Measurements from ENCODE around the gene SLC25A38.

Gene SLC25A38

DNA sequence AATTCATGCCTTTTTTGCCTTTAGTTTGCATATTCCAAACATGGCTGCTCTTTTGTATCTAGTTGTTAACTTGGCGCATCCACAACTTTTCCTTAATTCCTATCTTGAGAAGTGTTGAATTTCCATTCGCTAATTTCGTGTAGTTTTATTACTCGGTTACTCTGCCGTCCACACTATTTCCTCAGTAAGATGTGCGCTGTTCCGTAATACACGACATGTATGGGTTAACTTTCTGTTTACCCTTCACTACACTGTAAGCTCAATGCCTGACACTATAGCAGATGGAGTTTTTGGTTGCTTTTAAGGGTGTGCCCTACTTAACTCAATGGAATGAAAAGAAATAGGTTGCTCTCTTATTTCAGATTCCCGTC lies 24.1 kb downstream of the SLC25A38 start:
- Histone ChIP-seq H3K9ac (ENCODE audit: low read depth, low read length, poor library complexity) (no peak overlapping the region), H3K4me3 (ENCODE audit: low read length in 2 of 2) (peak overlapping the region; percentile 81 to 93), H3K18ac (ENCODE audit: low read length) (no peak overlapping the region), H4K91ac (ENCODE audit: low read depth, low read length, poor library complexity) (no peak overlapping the region), H3K4ac (ENCODE audit: low read length) (no peak overlapping the region), H3K9me3 (replicated peaks in 1 of 2; ENCODE audit: control insufficient read depth in 2 of 2, insufficient read depth in 1 of 2, low read depth in 1 of 2, low read length in 2 of 2) (no peaks in the 10 kb centered on the region), H3K4me1 (ENCODE audit: control insufficient read depth in 2 of 2, insufficient read depth in 1 of 2, low read depth in 1 of 2, low read length in 2 of 2) (peaks cover 4 to 5% of the 10 kb centered on the region in 2 donors), H2BK12ac (ENCODE audit: low read length) (no peak overlapping the region), H2BK120ac (ENCODE audit: low read depth, low read length) (no peak overlapping the region), H3K27ac (replicated peaks; ENCODE audit: low read length) (no peak overlapping the region), H2AK5ac (ENCODE audit: low read depth, low read length) (no peak overlapping the region), H3K14ac (ENCODE audit: low read length) (no peak overlapping the region), H3K23ac (ENCODE audit: low read depth, low read length, poor library complexity) (no peak overlapping the region), H4K8ac (ENCODE audit: low read depth, low read length) (no peak overlapping the region), H3K27me3 (ENCODE audit: control insufficient read depth in 3 of 3, insufficient read depth in 3 of 3, low read depth in 1 of 3, low read length in 3 of 3) (no peaks in the 10 kb centered on the region), H3K79me1 (ENCODE audit: low read depth, low read length) (no peaks in the 10 kb centered on the region), H2AFZ (ENCODE audit: low read length) (peak overlapping the region; percentile 94), H2BK5ac (ENCODE audit: low read length) (no peak overlapping the region), H2BK15ac (ENCODE audit: low read length) (no peak overlapping the region), H3K4me2 (ENCODE audit: insufficient read depth, low read length, poor library complexity, severe bottlenecking) (peak overlapping the region; percentile 52), H3K36me3 (replicated peaks in 1 of 2; ENCODE audit: control insufficient read depth in 2 of 2, insufficient read depth in 2 of 2, low read length in 2 of 2) (peaks cover 29 to 51% of the 10 kb centered on the region in 2 donors)
- no peak for DNase-seq (ENCODE audit: low spot score)
- no CpG with 5 or more reads among the region's 9 CpGs for WGBS, 2 donors (ENCODE audit: extremely low coverage in 2 of 2, insufficient read length in 2 of 2, insufficient replicate concordance in 1 of 2)

GRCh38 chr3:39407773-39408492 lies 24.8 kb downstream of the SLC25A38 start:
- peaks cover 4 to 5% of the 10 kb centered on the region in 2 donors for H3K4me1 ChIP-seq (ENCODE audit: control insufficient read depth in 2 of 2, insufficient read depth in 1 of 2, low read depth in 1 of 2, low read length in 2 of 2)
- H2AK5ac ChIP-seq (ENCODE audit: low read depth, low read length), result no peak overlapping the region
- no peak overlapping the region for H3K4ac ChIP-seq (ENCODE audit: low read length)
- H3K4me2 ChIP-seq (ENCODE audit: insufficient read depth, low read length, poor library complexity, severe bottlenecking), result no peak overlapping the region
- H3K4me3 ChIP-seq (ENCODE audit: low read length in 2 of 2), result peak overlapping the region in 1 of 2 donors; percentile 81
- no peaks in the 10 kb centered on the region for H3K79me1 ChIP-seq (ENCODE audit: low read depth, low read length)
- no peak overlapping the region for H3K27ac ChIP-seq (replicated peaks; ENCODE audit: low read length)
- H4K91ac ChIP-seq (ENCODE audit: low read depth, low read length, poor library complexity), result no peak overlapping the region
- H2AFZ ChIP-seq (ENCODE audit: low read length), result no peak overlapping the region
- no peak overlapping the region for H4K8ac ChIP-seq (ENCODE audit: low read depth, low read length)
- no peak overlapping the region for H3K14ac ChIP-seq (ENCODE audit: low read length)
- no peaks in the 10 kb centered on the region for H3K9me3 ChIP-seq (replicated peaks in 1 of 2; ENCODE audit: control insufficient read depth in 2 of 2, insufficient read depth in 1 of 2, low read depth in 1 of 2, low read length in 2 of 2)
- H3K18ac ChIP-seq (ENCODE audit: low read length), result no peak overlapping the region
- H2BK12ac ChIP-seq (ENCODE audit: low read length), result no peak overlapping the region
- H3K36me3 ChIP-seq (replicated peaks in 1 of 2; ENCODE audit: control insufficient read depth in 2 of 2, insufficient read depth in 2 of 2, low read length in 2 of 2), result peaks cover 35 to 58% of the 10 kb centered on the region in 2 donors
- H2BK15ac ChIP-seq (ENCODE audit: low read length), result no peak overlapping the region
- H3K9ac ChIP-seq (ENCODE audit: low read depth, low read length, poor library complexity), result no peak overlapping the region
- DNase-seq (ENCODE audit: low spot score), result no peak
- H3K27me3 ChIP-seq (ENCODE audit: control insufficient read depth in 3 of 3, insufficient read depth in 3 of 3, low read depth in 1 of 3, low read length in 3 of 3), result no peaks in the 10 kb centered on the region
- WGBS, 2 donors (ENCODE audit: extremely low coverage in 2 of 2, insufficient read length in 2 of 2, insufficient replicate concordance in 1 of 2), result no CpG with 5 or more reads among the region's 6 CpGs
- H2BK120ac ChIP-seq (ENCODE audit: low read depth, low read length), result no peak overlapping the region
- H3K23ac ChIP-seq (ENCODE audit: low read depth, low read length, poor library complexity), result no peak overlapping the region
- H2BK5ac ChIP-seq (ENCODE audit: low read length), result no peak overlapping the region

DNA sequence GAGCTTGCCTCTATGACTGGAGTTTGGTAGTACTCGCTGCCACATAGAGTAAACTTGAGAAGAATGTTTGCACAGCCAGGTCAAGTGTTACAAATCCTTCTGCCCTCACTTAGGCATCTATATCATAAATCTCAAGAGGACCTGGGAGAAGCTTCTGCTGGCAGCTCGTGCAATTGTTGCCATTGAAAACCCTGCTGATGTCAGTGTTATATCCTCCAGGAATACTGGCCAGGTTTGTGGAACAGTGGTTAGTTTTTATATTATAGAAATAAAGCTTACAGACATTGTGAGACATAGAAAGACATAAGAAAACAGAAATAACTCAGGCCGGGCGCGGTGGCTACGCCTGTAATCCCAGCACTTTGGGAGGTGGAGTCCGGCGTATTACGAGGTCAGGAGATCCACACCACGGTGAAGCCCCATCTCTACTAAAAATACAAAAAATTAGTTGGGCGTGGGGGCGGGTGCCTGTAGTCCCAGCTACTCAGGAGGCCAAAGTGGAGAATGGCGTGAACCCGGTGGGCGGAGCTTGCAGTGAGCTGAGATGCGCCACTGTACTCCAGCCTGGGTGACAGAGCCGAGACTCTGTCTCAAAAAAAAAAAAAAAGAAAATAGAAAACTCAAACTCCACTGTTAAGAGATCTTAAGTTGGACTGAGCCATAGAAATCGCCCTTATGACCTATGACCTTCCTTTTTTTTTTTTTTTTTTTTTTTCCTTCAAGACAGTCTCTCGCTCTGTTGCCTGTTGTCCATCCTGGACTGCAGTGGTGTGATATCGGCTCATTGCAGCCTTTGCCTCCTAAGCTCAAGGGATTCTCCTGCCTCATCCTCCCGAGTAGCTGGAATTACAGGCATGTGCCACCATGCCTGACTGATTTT lies 25.6 kb downstream of the SLC25A38 start:
- Histone ChIP-seq H3K27me3 (ENCODE audit: control insufficient read depth in 3 of 3, insufficient read depth in 3 of 3, low read depth in 1 of 3, low read length in 3 of 3) (no peaks in the 10 kb centered on the region), H2BK15ac (ENCODE audit: low read length) (no peak overlapping the region), H3K36me3 (replicated peaks in 1 of 2; ENCODE audit: control insufficient read depth in 2 of 2, insufficient read depth in 2 of 2, low read length in 2 of 2) (peaks cover 42 to 66% of the 10 kb centered on the region in 2 donors), H2BK5ac (ENCODE audit: low read length) (no peak overlapping the region), H4K8ac (ENCODE audit: low read depth, low read length) (no peak overlapping the region), H2AK5ac (ENCODE audit: low read depth, low read length) (no peak overlapping the region), H3K9ac (ENCODE audit: low read depth, low read length, poor library complexity) (no peak overlapping the region), H3K4ac (ENCODE audit: low read length) (no peak overlapping the region), H3K18ac (ENCODE audit: low read length) (no peak overlapping the region), H2AFZ (ENCODE audit: low read length) (no peak overlapping the region), H4K91ac (ENCODE audit: low read depth, low read length, poor library complexity) (no peak overlapping the region), H3K14ac (ENCODE audit: low read length) (no peak overlapping the region), H3K79me1 (ENCODE audit: low read depth, low read length) (no peaks in the 10 kb centered on the region), H3K27ac (replicated peaks; ENCODE audit: low read length) (no peak overlapping the region), H3K4me3 (ENCODE audit: low read length in 2 of 2) (peak overlapping the region in 1 of 2 donors; percentile 81), H2BK120ac (ENCODE audit: low read depth, low read length) (no peak overlapping the region), H3K4me1 (ENCODE audit: control insufficient read depth in 2 of 2, insufficient read depth in 1 of 2, low read depth in 1 of 2, low read length in 2 of 2) (peaks cover 4 to 5% of the 10 kb centered on the region in 2 donors), H3K9me3 (replicated peaks in 1 of 2; ENCODE audit: control insufficient read depth in 2 of 2, insufficient read depth in 1 of 2, low read depth in 1 of 2, low read length in 2 of 2) (no peaks in the 10 kb centered on the region), H3K4me2 (ENCODE audit: insufficient read depth, low read length, poor library complexity, severe bottlenecking) (no peak overlapping the region), H2BK12ac (ENCODE audit: low read length) (no peak overlapping the region), H3K23ac (ENCODE audit: low read depth, low read length, poor library complexity) (no peak overlapping the region)
- WGBS, 2 donors (ENCODE audit: extremely low coverage in 2 of 2, insufficient read length in 2 of 2, insufficient replicate concordance in 1 of 2), result no CpG with 5 or more reads among the region's 21 CpGs
- DNase-seq (ENCODE audit: low spot score), result no peak

DNA sequence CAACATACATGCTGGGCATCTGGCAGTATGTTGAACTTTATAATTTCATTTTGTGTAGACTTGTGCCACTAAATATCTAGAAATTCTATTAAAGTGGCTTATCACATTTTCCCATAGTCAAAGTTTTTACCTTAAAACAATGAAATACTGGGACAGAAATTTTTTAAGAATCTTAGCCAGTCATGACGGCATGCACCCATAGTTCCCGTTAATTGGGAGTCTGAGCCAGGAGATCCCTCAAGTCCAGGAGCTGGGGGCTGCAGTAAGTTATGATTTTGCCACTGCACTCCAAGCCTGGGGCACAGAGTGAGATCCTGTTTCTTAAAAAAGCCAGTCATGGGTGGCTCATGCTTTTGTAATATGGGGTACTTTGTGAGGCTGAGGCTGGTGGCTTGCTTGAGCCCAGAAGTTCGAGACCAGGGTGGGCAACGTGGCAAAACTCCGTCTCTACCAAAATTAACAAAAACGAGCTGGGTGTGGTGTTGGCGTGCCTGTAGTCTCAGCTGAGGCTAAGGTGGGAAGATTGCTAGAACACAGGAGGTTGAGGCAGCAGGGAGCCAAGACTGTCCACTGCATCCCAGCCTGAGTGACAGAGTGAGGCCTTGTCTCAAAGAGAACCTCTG lies 26.5 kb downstream of the SLC25A38 start:
- H3K4me3 ChIP-seq (ENCODE audit: low read length in 2 of 2), result no peak overlapping the region
- no peaks in the 10 kb centered on the region for H3K9me3 ChIP-seq (replicated peaks in 1 of 2; ENCODE audit: control insufficient read depth in 2 of 2, insufficient read depth in 1 of 2, low read depth in 1 of 2, low read length in 2 of 2)
- no peak overlapping the region for H4K8ac ChIP-seq (ENCODE audit: low read depth, low read length)
- no peak for DNase-seq (ENCODE audit: low spot score)
- H3K36me3 ChIP-seq (replicated peaks in 1 of 2; ENCODE audit: control insufficient read depth in 2 of 2, insufficient read depth in 2 of 2, low read length in 2 of 2), result peaks cover 48 to 75% of the 10 kb centered on the region in 2 donors
- H3K27me3 ChIP-seq (ENCODE audit: control insufficient read depth in 3 of 3, insufficient read depth in 3 of 3, low read depth in 1 of 3, low read length in 3 of 3), result no peaks in the 10 kb centered on the region
- H2BK12ac ChIP-seq (ENCODE audit: low read length), result no peak overlapping the region
- H3K4me1 ChIP-seq (ENCODE audit: control insufficient read depth in 2 of 2, insufficient read depth in 1 of 2, low read depth in 1 of 2, low read length in 2 of 2), result peaks cover 4 to 5% of the 10 kb centered on the region in 2 donors
- no CpG with 5 or more reads among the region's 7 CpGs for WGBS, 2 donors (ENCODE audit: extremely low coverage in 2 of 2, insufficient read length in 2 of 2, insufficient replicate concordance in 1 of 2)
- H3K79me1 ChIP-seq (ENCODE audit: low read depth, low read length), result no peaks in the 10 kb centered on the region
- H3K23ac ChIP-seq (ENCODE audit: low read depth, low read length, poor library complexity), result no peak overlapping the region
- no peak overlapping the region for H3K4ac ChIP-seq (ENCODE audit: low read length)
- H3K9ac ChIP-seq (ENCODE audit: low read depth, low read length, poor library complexity), result no peak overlapping the region
- H2AK5ac ChIP-seq (ENCODE audit: low read depth, low read length), result no peak overlapping the region
- H2BK15ac ChIP-seq (ENCODE audit: low read length), result no peak overlapping the region
- H3K27ac ChIP-seq (replicated peaks; ENCODE audit: low read length), result no peak overlapping the region
- no peak overlapping the region for H4K91ac ChIP-seq (ENCODE audit: low read depth, low read length, poor library complexity)
- H2BK120ac ChIP-seq (ENCODE audit: low read depth, low read length), result no peak overlapping the region
- no peak overlapping the region for H2AFZ ChIP-seq (ENCODE audit: low read length)
- no peak overlapping the region for H3K18ac ChIP-seq (ENCODE audit: low read length)
- no peak overlapping the region for H2BK5ac ChIP-seq (ENCODE audit: low read length)
- H3K4me2 ChIP-seq (ENCODE audit: insufficient read depth, low read length, poor library complexity, severe bottlenecking), result no peak overlapping the region
- no peak overlapping the region for H3K14ac ChIP-seq (ENCODE audit: low read length)
